HG03571 (cell line): Measurements from ENCODE around the gene TMPRSS4.

Experiments
- ATAC-seq: cut with Tn5 transposase; IDR thresholded peaks from one replicate; pipeline ENCODE4 v1.9.1; 2021; ENCODE audit not compliant: unreplicated experiment

TMPRSS4 gene

GRCh38 chr11:118132385-118133151 lies 55.7 kb downstream of the TMPRSS4 start:
- no peak for ATAC-seq

DNA sequence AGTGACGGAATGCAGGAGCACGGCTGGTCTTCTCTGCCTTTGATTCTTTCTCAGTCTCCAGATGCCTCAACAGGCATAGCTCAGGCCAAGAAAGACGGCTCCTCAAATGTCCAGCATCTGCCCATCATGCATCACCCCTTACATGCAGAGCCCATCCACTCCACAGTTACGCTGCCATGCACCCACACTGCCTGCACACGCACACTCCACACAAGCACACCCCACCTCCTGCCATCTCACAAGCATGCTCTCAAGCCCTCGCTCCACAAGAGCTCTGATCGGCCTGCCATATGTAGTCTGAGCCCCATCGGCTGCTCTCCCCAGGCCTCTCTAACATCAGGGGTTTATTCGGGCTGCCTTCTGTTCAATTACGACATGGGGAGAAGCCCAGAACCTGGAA lies 56.9 kb downstream of the TMPRSS4 start:
- ATAC-seq = no peak

DNA sequence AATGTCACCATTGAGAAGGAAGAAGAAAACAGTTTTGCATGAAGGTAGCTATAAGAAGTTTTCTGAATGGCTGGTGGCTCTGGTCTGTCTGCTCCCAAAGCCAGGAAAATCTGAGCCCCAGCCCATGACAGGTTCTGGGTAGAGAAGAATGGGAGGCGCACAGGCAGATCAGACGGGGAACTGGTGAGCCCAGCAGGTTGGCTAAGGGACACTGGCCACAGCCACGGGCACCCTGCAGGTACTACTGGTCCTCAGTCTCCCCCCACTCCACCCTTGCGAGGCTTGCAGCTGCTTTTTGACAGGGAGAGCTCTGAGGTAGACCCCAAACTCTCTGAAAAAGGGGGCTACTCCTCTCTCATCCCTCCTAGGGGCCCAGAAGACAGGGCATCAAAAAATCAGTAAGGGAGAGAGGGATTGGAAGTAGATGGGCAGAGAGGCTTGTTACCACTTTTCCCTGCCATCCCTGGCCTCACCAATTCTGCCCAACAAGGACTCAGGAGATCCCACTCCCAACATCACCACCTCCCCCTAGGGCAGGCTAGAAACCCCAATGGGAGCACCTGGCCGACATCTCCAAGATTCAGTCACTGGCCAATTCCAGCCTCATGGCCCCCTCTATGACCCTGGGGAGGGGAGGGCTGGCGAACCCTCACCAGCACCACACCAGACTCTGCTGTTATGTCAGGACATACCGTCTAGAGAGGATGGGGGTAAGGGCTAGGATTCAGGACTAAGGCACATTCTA lies 58.3 kb downstream of the TMPRSS4 start:
- no peak for ATAC-seq

DNA sequence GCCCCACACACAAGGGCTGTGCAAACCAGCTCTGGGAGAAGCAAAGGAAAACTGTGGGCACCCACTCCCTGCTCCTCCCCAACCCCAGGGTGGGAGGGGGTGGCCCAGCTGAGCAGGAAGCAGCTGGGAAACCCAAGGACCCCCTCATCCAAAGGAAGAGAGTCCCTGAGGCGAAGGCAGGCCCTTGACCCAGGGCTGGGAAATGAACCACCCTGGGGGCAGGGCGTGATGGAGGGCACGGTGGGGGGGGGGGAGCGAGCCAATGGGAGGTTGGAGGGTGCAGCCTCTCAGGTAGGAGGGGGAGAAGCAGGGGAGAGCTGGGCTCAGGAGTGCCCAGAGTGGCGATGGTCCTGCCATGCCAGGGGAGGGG lies 58.9 kb downstream of the TMPRSS4 start:
- no peak for ATAC-seq

GRCh38 chr11:118136341-118136740 lies 59.5 kb downstream of the TMPRSS4 start:
- ATAC-seq = no peak

DNA sequence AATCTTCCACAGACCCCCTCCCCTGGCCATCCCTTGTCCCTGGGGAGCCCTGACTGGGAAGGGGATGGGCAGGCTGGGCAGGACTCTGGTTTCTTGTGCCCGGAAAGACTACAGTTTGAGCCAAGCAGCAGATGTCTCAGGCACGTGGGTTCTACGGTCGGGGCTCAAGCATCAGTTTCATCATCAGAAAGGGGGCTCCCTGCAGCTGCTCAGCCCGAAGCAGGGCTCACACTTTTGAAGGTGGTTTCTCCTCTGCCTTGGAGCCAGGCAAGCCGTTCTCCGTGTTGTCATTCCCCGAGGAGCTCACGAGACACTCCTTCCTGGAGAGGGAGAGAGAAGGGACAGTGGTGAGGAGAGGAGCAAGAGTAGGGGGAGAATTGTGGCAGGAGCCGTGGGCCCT lies 59.9 kb downstream of the TMPRSS4 start:
- ATAC-seq = no peak

- no peak for ATAC-seq
Observed at GRCh38 chr11:118138839-118139420, 62.1 kb downstream of the TMPRSS4 start.

- no peak for ATAC-seq
Observed at GRCh38 chr11:118139578-118139977, 62.7 kb downstream of the TMPRSS4 start.

DNA sequence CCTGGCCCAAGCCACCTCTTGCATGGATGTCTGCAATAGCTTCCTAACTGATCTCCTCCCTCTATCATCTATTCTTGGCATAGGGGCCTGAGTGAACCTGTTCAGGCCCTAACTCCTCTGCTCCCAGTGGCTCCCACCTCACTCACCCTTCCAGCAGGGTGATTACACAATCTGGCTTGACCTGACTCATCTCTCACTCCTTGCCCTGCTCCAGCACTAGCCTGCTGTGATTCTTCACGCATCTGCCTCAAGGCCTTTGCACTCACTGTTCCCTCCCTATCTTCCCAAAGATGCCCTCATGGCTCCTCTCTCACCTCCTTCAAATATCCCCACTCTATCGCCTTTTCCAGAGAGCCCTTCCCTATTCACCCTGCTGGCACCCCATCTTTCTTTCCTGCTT lies 65.2 kb downstream of the TMPRSS4 start:
- no peak for ATAC-seq

DNA sequence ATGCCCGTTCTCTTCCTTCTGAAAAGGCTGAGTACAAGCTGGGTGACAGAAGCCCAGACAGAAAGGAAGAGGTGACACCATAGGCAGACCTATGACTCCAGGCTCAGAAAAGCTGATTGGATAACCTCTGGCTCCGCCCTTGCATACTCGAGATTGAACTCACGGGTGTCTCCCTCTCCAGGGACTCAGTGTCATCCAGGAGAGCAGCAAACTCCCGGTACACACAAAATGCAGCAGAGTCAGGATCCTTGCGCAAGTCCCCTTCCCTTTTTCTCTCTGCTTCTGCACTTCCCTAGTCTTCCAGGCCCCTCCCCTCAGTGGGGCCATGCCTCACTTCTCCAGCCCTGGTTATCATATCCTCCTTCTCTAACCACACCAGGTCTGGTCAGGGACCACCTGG lies 65.9 kb downstream of the TMPRSS4 start:
- no peak for ATAC-seq

- no peak for ATAC-seq
Observed at GRCh38 chr11:118143661-118144185, 66.8 kb downstream of the TMPRSS4 start.

GRCh38 chr11:118144301-118145268 lies 67.7 kb downstream of the TMPRSS4 start:
- ATAC-seq = no peak

DNA sequence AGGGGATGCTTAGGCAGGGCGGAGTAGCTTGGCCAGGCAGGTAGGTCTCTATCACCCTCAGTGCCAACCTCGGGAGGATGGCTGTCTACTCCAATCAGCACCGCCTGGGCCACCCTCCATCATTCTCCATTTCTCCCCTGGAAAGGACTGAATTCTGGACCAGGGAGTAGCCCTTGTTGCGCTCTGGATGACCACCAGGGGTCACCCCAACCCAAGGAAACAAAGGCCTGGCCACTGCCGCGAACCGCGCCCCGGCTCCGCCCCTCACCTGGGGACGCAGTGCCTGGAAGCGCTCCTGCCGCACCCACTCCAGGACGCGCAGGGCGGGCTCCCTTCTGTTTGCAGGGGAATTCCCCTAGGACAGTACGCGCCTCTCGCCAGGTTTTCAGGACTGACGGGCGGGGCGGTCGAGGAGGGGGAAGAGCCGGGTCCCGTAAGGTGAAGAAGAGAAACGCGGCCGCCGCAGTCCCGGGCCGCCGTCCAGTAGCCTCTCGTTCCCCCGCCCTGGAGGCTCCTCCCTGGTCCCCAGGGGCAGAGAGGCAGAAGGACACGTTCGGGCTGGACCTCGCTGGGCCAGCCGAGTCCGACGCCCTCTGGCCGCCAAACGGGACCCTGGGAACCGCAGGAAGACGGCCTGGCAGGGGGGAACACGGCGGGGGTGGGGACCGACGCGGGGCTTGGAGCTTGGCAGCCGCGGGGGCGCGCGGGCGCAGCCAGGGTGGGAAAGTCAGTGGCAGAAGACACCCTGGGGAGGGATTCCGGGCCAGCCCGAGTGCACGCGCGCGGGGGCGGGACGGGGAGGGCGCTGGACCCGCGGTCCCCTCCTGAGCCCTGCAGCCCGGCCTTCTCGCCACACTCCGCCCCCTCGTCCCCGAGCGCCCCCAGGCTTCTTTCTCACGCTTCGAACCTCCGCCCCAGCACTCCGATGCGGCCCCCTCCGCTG lies 68.7 kb downstream of the TMPRSS4 start:
- peak; percentile 65 for ATAC-seq

GRCh38 chr11:118146554-118146953 lies 69.7 kb downstream of the TMPRSS4 start:
- no peak for ATAC-seq

DNA sequence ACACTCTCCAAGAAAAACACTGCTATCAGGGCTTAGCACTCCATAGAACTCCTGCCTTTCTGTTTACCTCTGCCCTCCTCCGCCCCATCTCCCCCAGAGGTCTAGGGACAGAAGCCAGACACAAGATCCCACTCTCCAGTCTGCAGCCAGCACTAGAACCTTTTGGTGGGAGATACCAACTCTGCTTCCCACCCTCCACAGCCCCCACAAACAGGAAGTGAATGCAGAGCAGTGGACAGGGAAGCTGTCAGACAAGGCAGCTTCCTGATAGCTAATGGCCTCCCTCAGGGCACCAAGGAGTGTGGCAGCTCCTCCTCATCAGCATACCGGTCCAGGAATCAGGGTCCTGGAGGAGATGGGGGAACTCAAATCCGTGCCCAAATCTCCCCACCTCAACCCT lies 70.6 kb downstream of the TMPRSS4 start:
- no peak for ATAC-seq

DNA sequence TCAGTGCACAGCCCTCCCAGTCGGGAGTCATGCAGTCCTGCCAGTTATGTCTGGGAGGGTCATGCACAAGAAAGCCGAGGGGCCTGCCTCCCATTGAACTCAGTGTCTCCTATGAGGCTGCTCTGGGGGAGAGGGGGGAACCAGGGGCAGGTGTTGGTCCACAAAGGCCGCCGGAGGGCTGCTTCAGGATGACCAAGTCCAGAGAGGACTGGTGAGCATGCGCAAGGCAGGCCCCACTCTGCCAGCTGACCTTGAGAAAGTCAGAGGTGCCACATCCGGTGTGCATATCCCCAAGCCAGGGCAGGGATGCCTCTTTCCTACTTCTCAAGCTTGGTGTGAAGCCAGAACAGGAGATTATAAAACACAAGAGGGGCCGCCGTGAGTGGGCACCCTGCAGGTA lies 71.4 kb downstream of the TMPRSS4 start:
- ATAC-seq = no peak

DNA sequence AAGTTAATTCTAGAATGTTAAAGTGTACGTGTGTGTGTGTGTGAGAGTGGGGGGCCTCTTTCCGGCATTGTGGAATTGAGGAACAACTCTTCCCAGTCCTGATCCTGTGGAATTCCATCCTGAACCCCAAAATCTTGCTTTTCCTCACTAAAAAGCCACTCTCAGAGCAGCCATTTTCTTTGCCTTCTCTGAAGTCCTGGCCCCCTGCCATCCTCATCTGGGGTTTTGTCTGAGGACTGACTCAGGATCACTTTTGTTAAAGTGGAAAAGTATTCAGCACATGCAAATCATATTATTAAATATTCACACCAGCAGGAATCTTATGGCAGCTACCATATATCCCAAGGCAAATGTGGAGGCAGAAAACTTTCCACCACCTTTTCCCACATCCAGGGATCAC lies 72.0 kb downstream of the TMPRSS4 start:
- no peak for ATAC-seq

DNA sequence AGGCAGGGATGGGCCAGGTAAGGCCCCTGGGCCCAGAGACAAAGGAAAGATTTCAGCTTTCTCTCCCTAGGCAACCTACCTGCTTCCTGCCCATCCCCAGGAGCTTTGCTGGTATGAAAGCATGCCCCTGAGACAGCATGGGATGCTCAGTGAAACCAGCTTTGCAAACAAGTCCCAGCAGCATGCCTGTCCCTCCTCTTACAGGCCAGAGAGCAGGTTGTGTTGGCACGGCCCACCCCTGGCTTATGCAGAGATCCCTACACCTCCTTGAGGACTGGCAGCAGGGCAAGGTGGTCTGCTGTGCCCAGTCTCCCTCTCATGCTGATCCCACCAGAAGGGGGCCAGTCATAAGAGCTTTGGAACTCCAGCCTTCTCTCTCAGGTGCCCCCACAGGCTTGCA lies 72.6 kb downstream of the TMPRSS4 start:
- ATAC-seq = no peak

- ATAC-seq = no peak
Observed at GRCh38 chr11:118151431-118151830, 74.6 kb downstream of the TMPRSS4 start.
